Esophagus muscularis mucosa (tissue), 4 donors: ENCODE data around the gene PSMC5. TPM values are rescaled to one million over a fixed set of nuclear protein-coding genes. Genes with fewer than 3 reads are reported as not detected.
"Not testable (repeated sequence)": the region's sequence is repeated elsewhere in the genome, so short reads cannot be mapped to it uniquely, and the experiment has no call there.

Source experiments
- DNase-seq: peaks from one replicate; pipeline ENCODE4 v3.0.0-alpha.2; 2017; ENCODE audit errors: extremely low spot score
- H3K27ac ChIP-seq, 4 donors: fragments of 200-600 bp; sonication (generic); replicated peaks in 1 of 4; 1 replicate in 3 of 4; 2 replicates in 1 of 4; pipeline ENCODE4 v1.5.1; 2016 to 2019; ENCODE audit warnings: mild to moderate bottlenecking in 1 of 4
- H3K27me3 ChIP-seq, 4 donors: fragments of 200-600 bp; sonication (generic); one replicate each; pipeline versions ENCODE4 v1.5.1 to v1.6.0; 2016 to 2019
- H3K36me3 ChIP-seq, 4 donors: fragments of 200-600 bp; sonication (generic); one replicate each; pipeline ENCODE4 v1.5.1; 2016 to 2019
- H3K4me1 ChIP-seq, 4 donors: fragments of 200-600 bp; sonication (generic); one replicate each; pipeline ENCODE4 v1.5.1; 2016 to 2019
- H3K4me3 ChIP-seq, 4 donors: fragments of 200-600 bp; sonication (generic); 1 replicate in 2 of 4; 2 replicates in 2 of 4; pipeline ENCODE4 v1.5.1; 2016 to 2019; ENCODE audit warnings: mild to moderate bottlenecking in 4 of 4, moderate library complexity in 1 of 4
- H3K9me3 ChIP-seq, 4 donors: fragments of 200-600 bp; sonication (generic); 1 replicate in 3 of 4; 2 replicates in 1 of 4; pipeline ENCODE4 v1.5.1; 2016 to 2019
- EP300 ChIP-seq: sonication (generic); formaldehyde crosslinking; IDR thresholded peaks from one replicate; pipeline ENCODE4 v1.6.1; 2017; ENCODE audit warnings: antibody characterized with exemption
- POLR2A ChIP-seq: fragments of 450-650 bp; IDR thresholded peaks from one replicate; pipeline ENCODE4 v1.6.1; 2017; ENCODE audit warnings: antibody characterized with exemption, moderate library complexity, mild to moderate bottlenecking, low read depth
- POLR2AphosphoS5 ChIP-seq, 2 donors: sonication (generic); formaldehyde crosslinking; IDR thresholded peaks; one replicate each; pipeline ENCODE4 v1.6.1; 2017; ENCODE audit warnings: antibody characterized with exemption in 2 of 2
- WGBS: methylation state at CpG from one replicate; pipeline ENCODE4 v1.1.5; 2018; 5-methylcytosine and 5-hydroxymethylcytosine counted together
- intact Hi-C: fragments of 100-400 bp; cut with DNase I; formaldehyde crosslinking; loops from one replicate; pipeline ENCODE4 v1.15.1; 2023
- total RNA-seq, 4 donors: library from RNA; depleted of rRNA; stranded (reverse); fragments of >200 nt; gene quantifications; one replicate each; pipeline versions ENCODE4 v1.1.0 to v1.2.1, GENCODE V29; 2016
- TF ChIP-seq, protein P1 (sequence below), 3 experiments: fragments of 200-600 bp in 2 of 3; fragments of 450-650 bp in 1 of 3; sonication (generic) in 2 of 3; IDR thresholded peaks; one replicate each; pipeline ENCODE4 v1.5.1; 2017 to 2019; ENCODE audit warnings: antibody characterized with exemption in 3 of 3, mild to moderate bottlenecking in 2 of 3, moderate library complexity in 1 of 3

The PSMC5 gene
- total RNA-seq, 4 donors from 2014 or later = 71.2 to 117 (median 92.1) TPM

DNA sequence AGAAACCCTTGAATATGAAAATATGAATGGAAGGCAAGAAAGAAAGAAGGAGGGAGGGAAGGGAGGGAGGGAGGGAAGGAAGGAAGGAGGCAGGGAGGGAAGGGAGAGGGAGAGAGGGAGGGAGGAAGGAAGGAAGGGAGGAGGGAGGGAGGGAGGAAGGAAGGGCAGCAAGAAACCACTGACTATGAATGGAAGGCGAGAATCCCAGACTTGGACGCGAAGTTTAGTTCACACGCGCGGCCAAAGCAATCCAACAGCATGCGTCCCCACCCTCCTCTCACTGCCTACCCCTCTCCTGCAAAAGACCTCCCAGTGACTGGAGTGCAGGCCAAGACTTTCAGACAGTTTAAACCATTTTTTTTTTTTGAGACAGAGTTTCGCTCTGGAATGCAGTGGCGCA, 23.2 kb downstream of the PSMC5 start:
- 86% methylated on average over 9 of the region's 9 CpGs for WGBS
- no peak for DNase-seq
- H3K36me3 ChIP-seq = no peaks in the 10 kb centered on the region
- no peak overlapping the region for H3K27ac ChIP-seq
- H3K27me3 ChIP-seq = no peaks in the 10 kb centered on the region
- no peaks in the 10 kb centered on the region for H3K9me3 ChIP-seq
- no peak overlapping the region for H3K4me3 ChIP-seq
- intact Hi-C loops = no loop called here
- H3K4me1 ChIP-seq = peaks cover 5 to 15% (median 12%) of the 10 kb centered on the region in 4 donors
- no peak for TF ChIP-seq POLR2A
- no peak for TF ChIP-seq EP300
- TF ChIP-seq POLR2AphosphoS5 (IDR thresholded peaks at IDR 0.05) = no peak

DNA sequence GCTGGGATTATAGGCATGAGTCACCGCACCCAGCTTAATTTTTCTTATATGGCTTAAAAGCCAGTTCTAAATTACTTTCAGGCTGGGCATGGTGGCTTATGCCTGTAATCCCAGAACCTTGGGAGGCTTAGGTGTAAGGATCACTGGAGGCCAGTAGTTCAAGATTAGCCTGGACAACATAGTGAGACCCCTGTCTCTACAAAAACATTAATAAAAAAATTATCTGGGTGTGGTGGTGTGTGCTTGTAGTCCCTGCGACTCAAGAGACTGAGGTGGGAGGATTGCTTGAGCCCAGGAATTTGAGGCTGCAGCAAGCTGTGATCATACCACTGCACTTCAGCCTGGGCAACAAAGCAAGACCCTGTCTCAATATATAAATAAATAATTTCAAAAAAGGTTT, 26.0 kb downstream of the PSMC5 start:
- Histone ChIP-seq H3K27ac (no peak overlapping the region), H3K27me3 (no peaks in the 10 kb centered on the region), H3K36me3 (no peaks in the 10 kb centered on the region), H3K9me3 (no peaks in the 10 kb centered on the region), H3K4me3 (no peak overlapping the region), H3K4me1 (peaks cover 5 to 15% (median 11%) of the 10 kb centered on the region in 4 donors)
- DNase-seq = no peak
- TF ChIP-seq POLR2A (no peak), EP300 (no peak), POLR2AphosphoS5 (IDR thresholded peaks at IDR 0.05) (no peak)
- TF ChIP-seq, protein P1, sequence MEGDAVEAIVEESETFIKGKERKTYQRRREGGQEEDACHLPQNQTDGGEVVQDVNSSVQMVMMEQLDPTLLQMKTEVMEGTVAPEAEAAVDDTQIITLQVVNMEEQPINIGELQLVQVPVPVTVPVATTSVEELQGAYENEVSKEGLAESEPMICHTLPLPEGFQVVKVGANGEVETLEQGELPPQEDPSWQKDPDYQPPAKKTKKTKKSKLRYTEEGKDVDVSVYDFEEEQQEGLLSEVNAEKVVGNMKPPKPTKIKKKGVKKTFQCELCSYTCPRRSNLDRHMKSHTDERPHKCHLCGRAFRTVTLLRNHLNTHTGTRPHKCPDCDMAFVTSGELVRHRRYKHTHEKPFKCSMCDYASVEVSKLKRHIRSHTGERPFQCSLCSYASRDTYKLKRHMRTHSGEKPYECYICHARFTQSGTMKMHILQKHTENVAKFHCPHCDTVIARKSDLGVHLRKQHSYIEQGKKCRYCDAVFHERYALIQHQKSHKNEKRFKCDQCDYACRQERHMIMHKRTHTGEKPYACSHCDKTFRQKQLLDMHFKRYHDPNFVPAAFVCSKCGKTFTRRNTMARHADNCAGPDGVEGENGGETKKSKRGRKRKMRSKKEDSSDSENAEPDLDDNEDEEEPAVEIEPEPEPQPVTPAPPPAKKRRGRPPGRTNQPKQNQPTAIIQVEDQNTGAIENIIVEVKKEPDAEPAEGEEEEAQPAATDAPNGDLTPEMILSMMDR (IDR thresholded peaks at IDR 0.05) = no peak
- intact Hi-C loops = no loop called here
- 97% methylated on average over 2 of the region's 2 CpGs for WGBS

DNA sequence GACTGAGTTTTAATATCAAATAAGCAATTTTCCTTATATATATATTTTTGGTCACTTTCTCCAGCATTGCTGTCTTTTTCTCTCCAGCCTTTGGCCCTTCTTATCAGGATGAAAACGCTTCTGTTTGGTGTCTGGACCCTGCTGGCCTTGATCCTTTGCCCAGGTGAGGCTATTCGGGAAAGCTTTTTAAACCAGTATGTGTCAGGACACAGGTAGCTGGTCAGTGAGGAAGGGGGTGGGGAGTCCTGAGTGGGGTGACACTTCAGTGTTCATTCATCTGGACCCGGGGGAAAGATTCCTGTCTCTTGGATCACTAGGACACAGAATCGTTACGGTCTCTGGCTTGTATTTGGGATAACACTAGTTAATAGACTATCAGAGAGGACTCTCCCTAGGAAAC, 27.5 kb downstream of the PSMC5 start:
- Histone ChIP-seq H3K27me3 (no peaks in the 10 kb centered on the region), H3K27ac (no peak overlapping the region), H3K4me3 (no peak overlapping the region), H3K4me1 (peaks cover 0 to under 1% (median 0%) of the 10 kb centered on the region in 4 donors), H3K9me3 (no peaks in the 10 kb centered on the region), H3K36me3 (no peaks in the 10 kb centered on the region)
- intact Hi-C loops = no loop called here
- DNase-seq = no peak
- TF ChIP-seq, protein P1 (IDR thresholded peaks at IDR 0.05) = no peak
- TF ChIP-seq POLR2AphosphoS5 (IDR thresholded peaks at IDR 0.05) (no peak), POLR2A (no peak), EP300 (no peak)
- WGBS = 89% methylated on average over 5 of the region's 5 CpGs

DNA sequence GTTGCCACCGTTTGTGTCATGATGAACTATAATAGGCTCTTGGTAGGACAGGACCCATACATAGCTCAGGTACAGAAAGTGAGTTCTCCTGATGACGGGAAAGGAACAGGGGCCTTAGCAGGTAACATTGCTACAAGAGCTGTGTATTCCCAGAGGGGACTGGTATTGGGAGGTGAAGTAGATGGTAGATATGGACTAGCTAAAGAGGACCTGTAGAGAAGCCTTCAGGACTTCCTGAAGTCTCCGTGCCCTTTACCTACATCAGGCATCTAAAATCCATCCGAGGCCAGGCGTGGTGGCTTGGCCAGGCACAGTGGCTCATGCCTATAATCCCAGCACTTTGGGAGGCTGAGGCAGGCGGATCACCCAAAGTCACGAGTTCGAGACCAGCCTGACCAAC, 28.0 kb downstream of the PSMC5 start:
- Histone ChIP-seq H3K27me3 (no peaks in the 10 kb centered on the region), H3K4me3 (no peak overlapping the region), H3K4me1 (no peaks in the 10 kb centered on the region), H3K36me3 (no peaks in the 10 kb centered on the region), H3K27ac (no peak overlapping the region), H3K9me3 (no peaks in the 10 kb centered on the region)
- intact Hi-C loops = no loop called here
- WGBS = 93% methylated on average over 5 of the region's 8 CpGs
- no peak for DNase-seq
- no peak for TF ChIP-seq EP300
- TF ChIP-seq, protein P1 (IDR thresholded peaks at IDR 0.05) = no peak
- TF ChIP-seq POLR2A = no peak
- no peak for TF ChIP-seq POLR2AphosphoS5 (IDR thresholded peaks at IDR 0.05)

DNA sequence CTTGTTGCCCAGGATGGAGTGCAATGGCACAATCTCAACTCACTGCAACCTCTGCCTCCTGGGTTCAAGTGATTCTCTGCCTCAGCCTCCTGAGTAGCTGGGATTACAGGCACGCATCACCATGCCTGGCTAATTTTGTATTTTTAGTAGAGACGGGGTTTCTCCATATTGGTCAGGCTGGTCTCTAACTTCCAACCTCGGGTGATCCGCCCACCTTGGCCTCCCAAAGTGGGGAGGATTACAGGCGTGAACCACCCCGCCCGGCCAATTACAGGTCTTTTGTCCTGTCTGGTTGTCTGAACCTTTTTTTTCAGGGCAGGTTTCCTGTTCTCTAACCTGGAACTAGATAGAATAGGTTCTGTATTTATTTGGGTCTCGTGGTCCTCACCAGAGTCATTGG, 29.2 kb downstream of the PSMC5 start:
- DNase-seq, H3K4me3 ChIP-seq, H3K4me1 ChIP-seq, H3K27me3 ChIP-seq, H3K27ac ChIP-seq, H3K36me3 ChIP-seq, H3K9me3 ChIP-seq, intact Hi-C loops: not testable (repeated sequence)
- WGBS = 93% methylated on average over 8 of the region's 8 CpGs

DNA sequence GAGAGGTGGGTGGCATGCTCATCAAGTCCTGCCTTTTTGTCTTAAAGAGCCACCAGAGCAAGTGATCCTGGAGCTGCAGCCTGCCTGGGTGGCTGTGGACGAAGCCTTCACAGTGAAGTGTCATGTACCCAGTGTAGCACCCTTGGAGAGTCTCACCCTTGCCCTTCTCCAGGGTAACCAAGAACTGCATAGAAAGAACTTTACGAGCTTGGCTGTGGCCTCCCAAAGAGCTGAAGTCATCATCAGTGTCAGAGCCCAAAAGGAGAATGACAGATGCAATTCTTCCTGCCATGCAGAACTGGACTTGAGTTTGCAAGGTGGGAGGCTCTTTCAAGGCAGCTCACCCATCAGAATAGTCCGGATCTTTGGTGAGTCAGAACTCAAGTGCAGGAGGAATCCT, 32.0 kb downstream of the PSMC5 start:
- Histone ChIP-seq H3K27ac (no peak overlapping the region), H3K27me3 (no peaks in the 10 kb centered on the region), H3K9me3 (no peaks in the 10 kb centered on the region), H3K36me3 (no peaks in the 10 kb centered on the region), H3K4me3 (no peak overlapping the region), H3K4me1 (no peaks in the 10 kb centered on the region)
- no peak for DNase-seq
- 93% methylated on average over 3 of the region's 3 CpGs for WGBS
- no peak for TF ChIP-seq POLR2AphosphoS5 (IDR thresholded peaks at IDR 0.05)
- TF ChIP-seq POLR2A = no peak
- TF ChIP-seq EP300 = no peak
- TF ChIP-seq, protein P1 (IDR thresholded peaks at IDR 0.05) = no peak
- intact Hi-C loops = no loop called here

DNA sequence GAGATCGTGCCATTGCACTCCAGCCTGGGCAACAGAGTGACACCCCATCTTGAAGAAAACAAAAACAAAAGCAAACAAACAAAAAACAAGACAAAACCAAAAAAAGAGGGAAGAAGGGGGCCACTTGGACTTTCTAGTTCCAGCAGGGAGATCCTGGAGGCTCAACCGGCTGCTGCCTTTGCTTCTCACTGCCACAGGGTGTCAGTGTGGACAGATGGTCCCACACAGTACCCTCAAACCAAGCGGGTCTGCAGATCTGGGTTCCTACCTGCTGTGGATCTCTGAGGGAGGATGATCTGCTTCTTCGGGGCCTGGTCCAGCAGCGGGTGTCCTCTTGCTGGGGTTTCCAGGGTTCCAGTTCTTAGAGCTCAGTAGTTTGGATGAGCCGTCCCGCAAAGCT, 39.4 kb downstream of the PSMC5 start:
- H3K36me3 ChIP-seq, intact Hi-C loops, H3K27me3 ChIP-seq, H3K4me1 ChIP-seq, H3K4me3 ChIP-seq, DNase-seq, H3K9me3 ChIP-seq, H3K27ac ChIP-seq: not testable (repeated sequence)
- WGBS = 72% methylated on average over 3 of the region's 7 CpGs

DNA sequence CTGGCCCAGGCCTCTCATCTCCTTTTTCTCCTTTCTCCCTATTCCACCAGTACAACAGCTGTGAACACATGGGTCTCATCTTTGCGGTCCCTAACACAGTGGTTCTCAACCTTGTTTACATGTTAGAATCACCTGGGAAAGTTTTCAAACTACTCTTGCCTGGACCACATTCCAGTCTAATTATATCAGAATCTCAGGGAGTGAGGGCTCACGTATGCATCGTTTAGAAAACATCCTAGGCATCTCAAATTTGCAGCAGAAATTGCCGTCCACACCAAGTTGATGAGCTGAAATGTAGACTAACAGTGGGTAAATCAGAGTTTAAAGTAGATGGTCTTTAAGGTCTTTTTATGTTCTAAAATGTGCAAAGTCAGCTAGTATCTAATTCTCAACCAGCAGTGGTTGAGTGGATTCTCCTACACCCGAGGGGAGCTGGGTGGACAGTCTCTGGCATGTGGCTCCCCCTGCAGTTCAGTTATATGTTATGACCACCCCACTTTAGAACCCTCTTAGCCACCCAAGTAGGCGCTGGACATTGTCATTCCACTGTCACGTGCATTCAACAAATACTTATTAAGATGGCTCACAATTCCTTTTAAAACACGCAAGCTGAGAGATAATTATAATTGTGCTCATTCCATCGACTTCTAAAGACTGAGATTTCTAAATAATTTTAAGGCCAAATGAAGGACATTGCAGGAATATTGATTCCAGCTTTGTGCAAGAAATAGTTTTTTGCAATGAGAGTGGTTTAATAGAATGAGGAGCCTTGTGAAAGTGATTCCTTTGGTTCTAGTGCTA, 42.5 kb downstream of the PSMC5 start:
- H3K27ac ChIP-seq, intact Hi-C loops, H3K4me1 ChIP-seq, H3K4me3 ChIP-seq, H3K9me3 ChIP-seq, H3K36me3 ChIP-seq, DNase-seq, H3K27me3 ChIP-seq: not testable (repeated sequence)
- 49% methylated on average over 8 of the region's 9 CpGs for WGBS
